Psoas muscle (tissue), 8 donors: ENCODE measurements around the gene RBKS. TPM values are rescaled to one million over a fixed set of nuclear protein-coding genes. Genes with fewer than 3 reads are reported as not detected.

Experiments
- ATAC-seq, 4 donors: fragments of 200-7000 bp; cut with Tn5 transposase; one replicate each; pipeline ENCODE4 v1.9.1; 2020; ENCODE audit warnings: moderate library complexity in 3 of 4, mild to moderate bottlenecking in 2 of 4
- DNase-seq, 2 donors: peaks; one replicate each; pipeline ENCODE4 v3.0.0-alpha.2; 2020
- H3K27ac ChIP-seq: fragments of 200-600 bp; one replicate; pipeline ENCODE4 v1.8.0; 2022
- H3K27me3 ChIP-seq, 3 donors: fragments of 200-600 bp in 1 of 3; one replicate each; pipeline versions ENCODE4 v1.6.1 to v1.8.0; 2013 to 2022; ENCODE audit warnings: low read length in 2 of 3, mild to moderate bottlenecking in 2 of 3, moderate library complexity in 1 of 3; ENCODE audit not compliant: insufficient read depth in 3 of 3
- H3K36me3 ChIP-seq, 2 donors: fragments of 200-600 bp in 1 of 2; one replicate each; pipeline versions ENCODE4 v1.6.1 to v1.8.0; 2013 to 2022; ENCODE audit warnings: low read depth in 1 of 2, mild to moderate bottlenecking in 1 of 2, moderate library complexity in 1 of 2; ENCODE audit not compliant: insufficient read depth in 1 of 2
- H3K4me1 ChIP-seq: fragments of 200-600 bp; one replicate; pipeline ENCODE4 v1.8.0; 2022
- H3K4me3 ChIP-seq: fragments of 200-600 bp; one replicate; pipeline ENCODE4 v1.8.0; 2022; ENCODE audit warnings: mild to moderate bottlenecking
- H3K9me3 ChIP-seq: fragments of 200-600 bp; one replicate; pipeline ENCODE4 v1.8.0; 2022
- CTCF ChIP-seq: fragments of 200-600 bp; IDR thresholded peaks from one replicate; pipeline ENCODE4 v1.8.0; 2022; ENCODE audit warnings: antibody characterized with exemption
- WGBS, 3 donors: extraction: QIAGEN DNeasy Blood & Tissue Kit; methylation state at CpG; one replicate each; pipeline versions ENCODE4 v1.1.6 to v1.1.7; 2013; 5-methylcytosine and 5-hydroxymethylcytosine counted together
- intact Hi-C, 2 donors: fragments of 100-400 bp; cut with DNase I; formaldehyde crosslinking; loops; one replicate each; pipeline versions ENCODE4 v1.11.0 to v1.14.2; 2022
- polyA plus RNA-seq, 3 donors: library from polyadenylated mRNA; stranded (reverse); fragments of 200-250 nt; gene quantifications; one replicate each; pipeline ENCODE4 v1.2.3, GENCODE V29; 2013
- total RNA-seq, 4 donors: library from RNA; stranded (reverse); fragmentation: NEBNext Ultra II Directional in 2 of 4; extraction: Animal tissue kit (Norgen Biotek cat#: 25700) in 2 of 4; gene quantifications; one replicate each; pipeline versions ENCODE4 v1.2.1 to v1.2.4, GENCODE V29; 2021 to 2023
- donor health status: healthy with polysubstance abuse.
- donor health status: DM: no; HTN: no; CAD: no; lungs with moderate emphysema.
- donor health status: Bipolar disorder and iron deficiency.
- donor health status: healthy.
- donor health status: DM: yes; HTN: yes; CAD: no.
- donor health status: DM: no; HTN: no; CAD: no.
- donor health status: DM: no; HTN: no; CAD: no.
- donor health status: DM: yes; HTN: yes; CAD: no.

Gene RBKS
- total and polyA plus RNA-seq, 7 donors, result 3.5 to 7.3 (median 4.1) TPM

- Histone ChIP-seq H3K27ac (no peak overlapping the region), H3K4me3 (no peak overlapping the region), H3K9me3 (no peaks in the 10 kb centered on the region), H3K27me3 (no peaks in the 10 kb centered on the region), H3K4me1 (peaks cover 18% of the 10 kb centered on the region), H3K36me3 (peaks cover 0 to 32% of the 10 kb centered on the region in 2 donors)
- no peak for ATAC-seq
- intact Hi-C loops, result loop anchor here (10.0 kb wide), 2 partner anchors 123 to 497 kb away; partner anchors contain the start of genes FOSL2 (in 1 of the 2) and MRPL33 (in 1 of the 2)
- DNase-seq, result no peak
- no peak for TF ChIP-seq CTCF
These were observed 7.5 kb upstream of the RBKS start for GRCh38 chr2:27897717-27898116.

DNA sequence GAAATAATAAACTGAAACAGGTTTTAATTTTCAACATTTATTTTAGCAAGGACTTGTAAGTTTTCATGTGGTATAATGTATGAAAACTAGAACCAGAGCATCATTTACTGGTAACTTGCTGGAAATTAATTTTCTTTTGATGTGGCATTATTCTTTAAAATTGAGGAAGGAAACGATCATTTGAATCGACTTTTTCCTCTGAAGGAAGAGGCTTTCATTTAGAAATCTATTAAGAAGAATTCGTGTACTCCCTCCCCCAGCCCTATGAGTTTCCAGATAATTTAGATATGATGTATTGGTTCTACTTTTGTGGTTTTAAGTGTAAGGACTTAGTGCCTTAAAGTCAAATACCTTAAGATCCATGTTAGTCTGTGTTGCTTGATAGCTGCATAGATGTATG is 2.8 kb upstream of the RBKS start:
- intact Hi-C loops, result loop anchor here (5.0 to 10.0 kb wide), 3 partner anchors 64 to 502 kb away; partner anchors contain the start of genes FOSL2 (in 1 of the 2) and MRPL33 (in 1 of the 2)
- Histone ChIP-seq H3K4me1 (peaks cover 25% of the 10 kb centered on the region), H3K9me3 (no peaks in the 10 kb centered on the region), H3K27me3 (no peaks in the 10 kb centered on the region), H3K4me3 (no peak overlapping the region), H3K27ac (no peak overlapping the region), H3K36me3 (peaks cover 0 to 22% of the 10 kb centered on the region in 2 donors)
- DNase-seq (no peak), ATAC-seq (no peak)
- 69 to 75% (median 71%) methylated on average over 3 of the region's 3 CpGs for WGBS, 3 donors
- TF ChIP-seq CTCF, result no peak

DNA sequence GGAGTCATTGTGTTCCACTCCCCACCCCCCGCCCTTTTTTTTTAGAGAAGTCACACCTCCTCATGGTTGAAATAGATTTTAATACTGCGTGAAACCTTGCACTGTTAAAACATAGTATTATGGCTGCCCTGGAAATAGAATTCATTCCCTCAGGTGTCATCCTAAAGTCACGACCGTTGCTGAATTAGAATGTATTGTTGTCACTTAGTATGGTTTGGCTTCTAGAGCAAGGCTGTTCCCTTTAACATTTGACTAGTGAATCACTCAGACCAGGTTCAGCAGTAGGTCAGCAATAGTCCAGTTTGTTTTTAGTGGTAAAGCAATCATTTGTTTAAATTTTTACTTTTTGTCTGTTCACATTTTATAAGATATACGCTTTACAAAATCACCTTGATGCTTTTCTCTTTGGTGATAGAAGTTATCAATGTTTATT is 1.5 kb upstream of the RBKS start:
- no peaks in the 10 kb centered on the region for H3K9me3 ChIP-seq
- intact Hi-C loops, result loop anchor here (2.0 to 10.0 kb wide), 4 partner anchors 66 to 507 kb away; partner anchors contain the start of genes FOSL2 (in 1 of the 2) and MRPL33 (in 1 of the 2)
- H3K36me3 ChIP-seq, result peaks cover 0 to 19% of the 10 kb centered on the region in 2 donors
- peaks cover 26% of the 10 kb centered on the region for H3K4me1 ChIP-seq
- H3K27me3 ChIP-seq, result no peaks in the 10 kb centered on the region
- 73 to 75% (median 74%) methylated on average over 5 of the region's 5 CpGs for WGBS, 3 donors
- peak overlapping the region; percentile 70 for H3K4me3 ChIP-seq
- ATAC-seq (no peak), DNase-seq (no peak)
- TF ChIP-seq CTCF, result no peak
- peak overlapping the region; percentile 88 for H3K27ac ChIP-seq

DNA sequence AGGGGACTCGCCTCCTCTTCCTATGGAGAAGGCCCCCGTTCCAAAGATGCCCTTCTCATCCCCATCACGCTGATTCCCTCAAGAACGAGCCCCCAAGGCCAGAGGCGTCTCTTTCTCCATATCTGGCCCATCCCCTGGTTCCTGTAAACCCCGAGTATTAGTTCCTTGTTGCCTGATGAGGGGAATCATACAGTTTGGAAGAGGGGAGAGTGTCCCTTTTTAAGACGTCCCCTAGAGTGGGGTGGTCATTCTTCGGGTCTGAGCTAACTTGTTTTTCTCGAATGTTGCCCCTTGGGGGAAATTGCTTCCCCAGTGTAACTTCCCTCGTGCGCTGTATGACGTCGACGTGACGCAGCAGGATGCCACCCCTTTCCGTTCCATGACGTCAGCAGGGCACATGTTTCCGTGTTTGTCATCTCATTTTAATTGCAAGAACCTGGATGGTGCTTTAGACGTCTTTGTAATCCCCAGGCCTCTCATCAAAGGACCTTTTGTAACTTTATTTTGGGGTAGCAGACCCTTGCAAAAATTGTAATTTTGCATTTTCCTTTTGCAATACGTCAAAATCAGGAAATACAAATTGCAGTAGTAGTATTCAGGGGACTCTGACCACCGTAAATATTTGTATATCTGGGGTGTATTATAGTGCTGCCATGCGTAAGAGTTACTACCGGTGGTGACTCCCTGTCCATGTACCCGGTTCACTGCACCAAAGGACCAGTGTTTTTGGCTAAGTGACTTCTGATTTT is 911 bp upstream of the RBKS start:
- intact Hi-C loops, result loop anchor here (2.0 to 10.0 kb wide), 4 partner anchors 66 to 508 kb away; partner anchors contain the start of genes FOSL2 (in 1 of the 2) and MRPL33 (in 1 of the 2)
- ATAC-seq (peak; percentile 19 to 46 (median 38)), DNase-seq (peak; percentile 77 to 87)
- Histone ChIP-seq H3K4me1 (peaks cover 26% of the 10 kb centered on the region), H3K36me3 (peaks cover 0 to 13% of the 10 kb centered on the region in 2 donors), H3K27ac (peak overlapping the region; percentile 88), H3K4me3 (peak overlapping the region; percentile 70), H3K9me3 (no peaks in the 10 kb centered on the region), H3K27me3 (no peaks in the 10 kb centered on the region)
- 15 to 17% (median 16%) methylated on average over 24 of the region's 24 CpGs for WGBS, 3 donors
- no peak for TF ChIP-seq CTCF
